ENCODE results near the gene HOMER1.

- TF ChIP-seq CTCF (CRISPR knock-in tag; IDR thresholded peaks at IDR 0.05) (no peak), ZSCAN22 (CRISPR knock-in tag; IDR thresholded peaks at IDR 0.05) (no peak), FOSL1 (CRISPR knock-in tag; IDR thresholded peaks at IDR 0.05; ENCODE audit: borderline replicate concordance) (no peak), ELF1 (CRISPR knock-in tag; IDR thresholded peaks at IDR 0.05) (no peak), NR2C2 (CRISPR knock-in tag; IDR thresholded peaks at IDR 0.05; ENCODE audit: borderline replicate concordance) (no peak), ZSCAN20 (CRISPR knock-in tag; IDR thresholded peaks at IDR 0.05; ENCODE audit: borderline replicate concordance) (no peak), BRD4 (CRISPR knock-in tag; IDR thresholded peaks at IDR 0.05) (no peak), ZNF274 (CRISPR knock-in tag; IDR thresholded peaks at IDR 0.05) (no peak)
Observed at GRCh38 chr5:79560771-79561524, 47.0 kb upstream of the HOMER1 start.
